KOPT-K1 (cell line): ENCODE measurements around the gene ANAPC2.
A peak's percentile ranks its signal among the peaks of the same experiment; 100 is the strongest.

Experiments
- H3K27ac ChIP-seq: fragments of 200-600 bp; sonication (generic); 2 replicates; pipeline ENCODE4 v1.5.1; 2016; ENCODE audit warnings: antibody characterized with exemption, mild to moderate bottlenecking, low read depth, low read length; ENCODE audit not compliant: poor library complexity, severe bottlenecking
- H3K36me3 ChIP-seq: fragments of 200-600 bp; sonication (generic); 2 replicates; pipeline ENCODE4 v1.5.1; 2017; ENCODE audit warnings: antibody characterized with exemption, mild to moderate bottlenecking, low read length, moderate library complexity; ENCODE audit not compliant: insufficient read depth
- H3K9me3 ChIP-seq: fragments of 200-600 bp; sonication (generic); 2 replicates; pipeline ENCODE4 v1.5.1; 2017; ENCODE audit warnings: antibody characterized with exemption, low read length, mild to moderate bottlenecking; ENCODE audit not compliant: insufficient read depth, poor library complexity, severe bottlenecking

Gene ANAPC2

GRCh38 chr9:137188490-137189296, at the start of gene ANAPC2, which contains the start of gene SSNA1:
Gene ANAPC2, minus strand, starts transcription at chr9:137188560. Its CDS starts 28 bp downstream, at chr9:137188532.
Gene SSNA1, plus strand, starts transcription at chr9:137188676. Its CDS starts 51 bp downstream, at chr9:137188727.
- H3K36me3 ChIP-seq = peaks cover 48% of the 10 kb centered on the region; the same call in 1 of the 2 replicates
- H3K27ac ChIP-seq = peak within 1 kb of the TSS; percentile 91
- H3K9me3 ChIP-seq = no peaks in the 10 kb centered on the region

GRCh38 chr9:137236936-137237421, 48.6 kb upstream of the ANAPC2 start:
- peaks cover 2% of the 10 kb centered on the region for H3K36me3 ChIP-seq
- H3K27ac ChIP-seq = no peak overlapping the region
- no peaks in the 10 kb centered on the region for H3K9me3 ChIP-seq

GRCh38 chr9:137236238-137236935, 48.0 kb upstream of the ANAPC2 start:
- H3K36me3 ChIP-seq = no peaks in the 10 kb centered on the region
- H3K27ac ChIP-seq = no peak overlapping the region

GRCh38 chr9:137235424-137236237, 47.3 kb upstream of the ANAPC2 start:
- Histone ChIP-seq H3K9me3 (no peaks in the 10 kb centered on the region), H3K27ac (no peak overlapping the region), H3K36me3 (no peaks in the 10 kb centered on the region)

More at GRCh38 chr9:137236238-137236935, 48.0 kb upstream of the ANAPC2 start:
- H3K9me3 ChIP-seq = no peaks in the 10 kb centered on the region

GRCh38 chr9:137234758-137235423, 46.5 kb upstream of the ANAPC2 start:
- Histone ChIP-seq H3K9me3 (no peaks in the 10 kb centered on the region), H3K27ac (no peak overlapping the region), H3K36me3 (no peaks in the 10 kb centered on the region)

GRCh38 chr9:137234055-137234697, 45.8 kb upstream of the ANAPC2 start:
- Histone ChIP-seq H3K9me3 (no peaks in the 10 kb centered on the region), H3K27ac (no peak overlapping the region), H3K36me3 (no peaks in the 10 kb centered on the region)

- H3K36me3 ChIP-seq = no peaks in the 10 kb centered on the region
- H3K27ac ChIP-seq = no peak overlapping the region
- H3K9me3 ChIP-seq = no peaks in the 10 kb centered on the region
These were observed 45.0 kb upstream of the ANAPC2 start for GRCh38 chr9:137233143-137233980.

- no peak overlapping the region for H3K27ac ChIP-seq
- no peaks in the 10 kb centered on the region for H3K9me3 ChIP-seq
- H3K36me3 ChIP-seq = no peaks in the 10 kb centered on the region
These were observed 44.1 kb upstream of the ANAPC2 start for GRCh38 chr9:137232510-137232909.

GRCh38 chr9:137232101-137232500, 43.7 kb upstream of the ANAPC2 start:
- Histone ChIP-seq H3K27ac (no peak overlapping the region), H3K36me3 (no peaks in the 10 kb centered on the region), H3K9me3 (no peaks in the 10 kb centered on the region)

- Histone ChIP-seq H3K9me3 (no peaks in the 10 kb centered on the region), H3K27ac (no peak overlapping the region), H3K36me3 (no peaks in the 10 kb centered on the region)
These were observed 43.1 kb upstream of the ANAPC2 start for GRCh38 chr9:137231372-137232039.

- Histone ChIP-seq H3K9me3 (no peaks in the 10 kb centered on the region), H3K27ac (no peak within 1 kb of the TSS), H3K36me3 (no peaks in the 10 kb centered on the region)
These were observed 42.5 kb upstream of the ANAPC2 start, which contains the start of gene SLC34A3 for GRCh38 chr9:137230705-137231371. Gene SLC34A3, plus strand, starts transcription at chr9:137230901. Its CDS starts 802 bp downstream, at chr9:137231703.

- Histone ChIP-seq H3K27ac (no peak overlapping the region), H3K9me3 (no peaks in the 10 kb centered on the region), H3K36me3 (no peaks in the 10 kb centered on the region)
These were observed 41.7 kb upstream of the ANAPC2 start for GRCh38 chr9:137229903-137230704.
